22Rv1 (cell line): Measurements from ENCODE around the gene PRKD2.

Experiments
- ZFX ChIP-seq: fragments of 450-650 bp; IDR thresholded peaks from 2 replicates; pipeline ENCODE4 v1.6.1; 2017; ENCODE audit warnings: antibody characterized with exemption, borderline replicate concordance
- TF ChIP-seq, protein P1 (sequence below): fragments of 450-650 bp; IDR thresholded peaks from 2 replicates; pipeline ENCODE4 v1.5.1; 2017; ENCODE audit warnings: mild to moderate bottlenecking

DNA sequence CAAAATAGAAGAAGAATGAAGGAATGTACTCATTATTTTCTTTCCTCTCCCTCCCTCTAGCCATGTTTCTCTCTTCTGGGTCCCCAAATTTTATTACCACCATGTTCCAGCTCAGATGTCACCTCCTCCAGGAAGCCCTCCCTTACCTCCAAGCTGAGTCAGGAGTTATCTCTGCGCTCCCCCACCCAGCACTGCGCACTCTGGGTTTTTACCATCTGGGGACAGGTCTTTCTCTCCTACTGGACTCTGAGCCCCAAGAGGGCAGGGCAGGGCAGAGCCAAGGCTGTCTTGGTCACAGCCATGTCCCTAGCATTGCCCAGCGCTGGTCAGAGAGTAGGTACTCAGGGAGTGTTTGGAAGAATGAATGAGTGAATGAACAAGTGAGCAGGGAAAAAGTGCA is 83.8 kb downstream of the PRKD2 start:
- TF ChIP-seq, protein P1, sequence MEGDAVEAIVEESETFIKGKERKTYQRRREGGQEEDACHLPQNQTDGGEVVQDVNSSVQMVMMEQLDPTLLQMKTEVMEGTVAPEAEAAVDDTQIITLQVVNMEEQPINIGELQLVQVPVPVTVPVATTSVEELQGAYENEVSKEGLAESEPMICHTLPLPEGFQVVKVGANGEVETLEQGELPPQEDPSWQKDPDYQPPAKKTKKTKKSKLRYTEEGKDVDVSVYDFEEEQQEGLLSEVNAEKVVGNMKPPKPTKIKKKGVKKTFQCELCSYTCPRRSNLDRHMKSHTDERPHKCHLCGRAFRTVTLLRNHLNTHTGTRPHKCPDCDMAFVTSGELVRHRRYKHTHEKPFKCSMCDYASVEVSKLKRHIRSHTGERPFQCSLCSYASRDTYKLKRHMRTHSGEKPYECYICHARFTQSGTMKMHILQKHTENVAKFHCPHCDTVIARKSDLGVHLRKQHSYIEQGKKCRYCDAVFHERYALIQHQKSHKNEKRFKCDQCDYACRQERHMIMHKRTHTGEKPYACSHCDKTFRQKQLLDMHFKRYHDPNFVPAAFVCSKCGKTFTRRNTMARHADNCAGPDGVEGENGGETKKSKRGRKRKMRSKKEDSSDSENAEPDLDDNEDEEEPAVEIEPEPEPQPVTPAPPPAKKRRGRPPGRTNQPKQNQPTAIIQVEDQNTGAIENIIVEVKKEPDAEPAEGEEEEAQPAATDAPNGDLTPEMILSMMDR = no peak
- no peak for TF ChIP-seq ZFX
